Activated CD4-positive, alpha-beta T cell treated with anti-CD3 and anti-CD28 coated beads for 4 hours (primary cell): ENCODE measurements around the gene TLK1.

Experiments used
- DNase-seq, 2 donors: peaks; one replicate each; pipeline ENCODE4 v3.0.0-alpha.2; 2020

Gene TLK1

GRCh38 chr2:171160119-171160955, at the start of gene TLK1:
TSS of gene TLK1 (minus strand) at chr2:171160893. CDS start at chr2:171160428, 465 bp downstream.
- DNase-seq: peak; percentile 70 to 73

GRCh38 chr2:171210216-171210863, 49.6 kb upstream of the TLK1 start:
- no peak for DNase-seq

GRCh38 chr2:171208657-171209056, 48.0 kb upstream of the TLK1 start:
- no peak for DNase-seq

- no peak for DNase-seq
Observed at GRCh38 chr2:171206422-171207115, 45.9 kb upstream of the TLK1 start.

- no peak for DNase-seq
Observed at GRCh38 chr2:171205551-171205950, 44.9 kb upstream of the TLK1 start.

GRCh38 chr2:171201767-171202166, 41.1 kb upstream of the TLK1 start:
- DNase-seq: no peak

GRCh38 chr2:171201271-171201670, 40.6 kb upstream of the TLK1 start:
- no peak for DNase-seq

- DNase-seq: no peak
Observed at GRCh38 chr2:171200469-171200868, 39.8 kb upstream of the TLK1 start.

GRCh38 chr2:171191021-171191420, 30.3 kb upstream of the TLK1 start:
- no peak for DNase-seq

- no peak for DNase-seq
Observed at GRCh38 chr2:171187819-171188218, 27.1 kb upstream of the TLK1 start.

- DNase-seq: no peak
Observed at GRCh38 chr2:171187177-171187576, 26.5 kb upstream of the TLK1 start.

GRCh38 chr2:171185941-171186340, 25.2 kb upstream of the TLK1 start:
- no peak for DNase-seq

- DNase-seq: no peak
Observed at GRCh38 chr2:171185165-171185818, 24.6 kb upstream of the TLK1 start.

GRCh38 chr2:171181064-171182049, 20.7 kb upstream of the TLK1 start:
- DNase-seq: no peak

GRCh38 chr2:171180229-171180930, 19.7 kb upstream of the TLK1 start:
- no peak for DNase-seq

- DNase-seq: no peak
Observed at GRCh38 chr2:171178993-171179392, 18.3 kb upstream of the TLK1 start.

GRCh38 chr2:171176516-171176915, 15.8 kb upstream of the TLK1 start:
- DNase-seq: no peak

- no peak for DNase-seq
Observed at GRCh38 chr2:171174075-171174474, 13.4 kb upstream of the TLK1 start.

GRCh38 chr2:171173087-171173486, 12.4 kb upstream of the TLK1 start:
- no peak for DNase-seq

- no peak for DNase-seq
Observed at GRCh38 chr2:171171808-171172207, 11.1 kb upstream of the TLK1 start.

GRCh38 chr2:171169839-171170238, 9.1 kb upstream of the TLK1 start:
- DNase-seq: no peak
